SK-N-SH (cell line): ENCODE measurements around the gene HSPG2. TPM values are rescaled to one million over a fixed set of nuclear protein-coding genes. Genes with fewer than 3 reads are reported as not detected.

Experiments used
- CTCF ChIA-PET: fragments of 300-600, 350-600 bp; formaldehyde crosslinking; extraction: SDS; loops from one replicate; lab custom pipeline; 2021; lab: Yijun Ruan, JAX
- POLR2A ChIA-PET: fragments of 350-600 bp; sonication (Branson Sonifier 250); formaldehyde crosslinking; extraction: SDS; loops from one replicate; lab custom pipeline; 2020; ENCODE audit warnings: antibody characterized with exemption, inconsistent platforms; lab: Yijun Ruan, JAX
- DNase-seq: peaks from one replicate; pipeline ENCODE4 v3.0.0; 2012
- H2AFZ ChIP-seq: fragments of 200-600 bp; sonication (generic); 2 replicates; pipeline ENCODE4 v1.8.1; 2016; ENCODE audit warnings: antibody characterized with exemption, mild to moderate bottlenecking, low read depth
- H3F3A ChIP-seq: fragments of 200-600 bp; sonication (generic); replicated peaks from 2 replicates; pipeline ENCODE3; 2016; ENCODE audit warnings: antibody characterized with exemption, mild to moderate bottlenecking; ENCODE audit not compliant: insufficient read depth
- H3K27ac ChIP-seq, 2 experiments: fragments of 200-500 bp in 1 of 2; fragments of 200-600 bp in 1 of 2; sonication (Bioruptor generic) in 1 of 2; sonication (generic), shearing (Covaris generic) in 1 of 2; 2 replicates each; pipeline versions ENCODE4 v1.5.1 to v1.6.1; 2014 to 2016; ENCODE audit warnings: low read depth in 2 of 2, inconsistent platforms in 1 of 2, low read length in 1 of 2, mild to moderate bottlenecking in 1 of 2, mixed read lengths in 1 of 2
- H3K27me3 ChIP-seq: fragments of 200-600 bp; sonication (generic), shearing (Covaris generic); 2 replicates; pipeline ENCODE4 v1.6.1; 2016; ENCODE audit warnings: mixed run types; ENCODE audit not compliant: insufficient read depth
- H3K36me3 ChIP-seq, 2 experiments: fragments of 200-500 bp in 1 of 2; fragments of 200-600 bp in 1 of 2; sonication (Bioruptor generic) in 1 of 2; sonication (generic) in 1 of 2; replicated peaks in 1 of 2; 2 replicates each; pipeline versions ENCODE3 to v1.5.1; 2014 to 2016; ENCODE audit warnings: low read length in 1 of 2, mild to moderate bottlenecking in 1 of 2; ENCODE audit not compliant: insufficient read depth in 2 of 2, control insufficient read depth in 1 of 2
- H3K4me1 ChIP-seq, 2 experiments: fragments of 200-500 bp in 1 of 2; fragments of 200-600 bp in 1 of 2; sonication (Bioruptor generic) in 1 of 2; sonication (generic), shearing (Covaris generic) in 1 of 2; 2 replicates each; pipeline versions ENCODE4 v1.5.1 to v1.6.1; 2014 to 2016; ENCODE audit warnings: low read depth in 1 of 2, low read length in 1 of 2, mixed run types in 1 of 2; ENCODE audit not compliant: insufficient read depth in 2 of 2, control insufficient read depth in 1 of 2
- H3K4me2 ChIP-seq: fragments of 200-600 bp; sonication (generic), shearing (Covaris generic); 2 replicates; pipeline ENCODE4 v1.6.1; 2017; ENCODE audit warnings: mixed run types
- H3K4me3 ChIP-seq, 2 experiments: fragments of 200-500 bp in 1 of 2; fragments of 200-600 bp in 1 of 2; sonication (Bioruptor generic) in 1 of 2; sonication (generic), shearing (Covaris generic) in 1 of 2; 2 replicates each; pipeline versions ENCODE4 v1.5.1 to v1.8.1; 2014 to 2016; ENCODE audit warnings: low read depth in 2 of 2, inconsistent platforms in 1 of 2, low read length in 1 of 2, mild to moderate bottlenecking in 1 of 2, mixed read lengths in 1 of 2, moderate library complexity in 1 of 2
- H3K79me2 ChIP-seq: fragments of 200-600 bp; sonication (generic); 2 replicates; pipeline ENCODE4 v1.8.1; 2017; ENCODE audit warnings: mild to moderate bottlenecking; ENCODE audit not compliant: insufficient read depth
- H3K9ac ChIP-seq: fragments of 200-600 bp; sonication (generic); 2 replicates; pipeline ENCODE4 v1.6.1; 2017; ENCODE audit warnings: mixed run types
- H3K9me2 ChIP-seq: fragments of 200-600 bp; sonication (generic); 2 replicates; pipeline ENCODE4 v1.6.1; 2017; ENCODE audit warnings: mixed run types
- H3K9me3 ChIP-seq: fragments of 200-600 bp; sonication (generic); 2 replicates; pipeline ENCODE4 v1.6.1; 2017; ENCODE audit warnings: mixed run types, mild to moderate bottlenecking, moderate library complexity
- H4K20me1 ChIP-seq: fragments of 200-600 bp; sonication (generic); 2 replicates; pipeline ENCODE4 v1.6.1; 2017; ENCODE audit warnings: mild to moderate bottlenecking, mixed run types; ENCODE audit not compliant: insufficient read depth
- CHD2 ChIP-seq: fragments of 150-350 bp; IDR thresholded peaks from 2 replicates; pipeline ENCODE4 v1.6.1; 2018; ENCODE audit warnings: low read length; ENCODE audit not compliant: partially characterized antibody
- ELF1 ChIP-seq: IDR thresholded peaks from 2 replicates; pipeline ENCODE4 v1.4.0; 2012
- FOXJ3 ChIP-seq: sonication (generic); formaldehyde crosslinking; IDR thresholded peaks from 2 replicates; pipeline ENCODE4 v1.5.1; 2020; ENCODE audit warnings: mild to moderate bottlenecking, missing genetic modification reagents
- FOXM1 ChIP-seq: IDR thresholded peaks from 2 replicates; pipeline ENCODE4 v1.4.0; 2012; ENCODE audit warnings: low read depth, mild to moderate bottlenecking
- GATA2 ChIP-seq: sonication (generic); formaldehyde crosslinking; IDR thresholded peaks from 2 replicates; pipeline ENCODE4 v1.5.0; 2020; ENCODE audit warnings: mild to moderate bottlenecking, missing genetic modification reagents
- JUND ChIP-seq: IDR thresholded peaks from 2 replicates; pipeline ENCODE4 v1.4.0; 2012
- MXI1 ChIP-seq: IDR thresholded peaks from 2 replicates; pipeline ENCODE4 v1.6.1; 2012; ENCODE audit warnings: mild to moderate bottlenecking, low read depth, low read length, improper control_type of control experiment
- NRF1 ChIP-seq: IDR thresholded peaks from 2 replicates; pipeline ENCODE4 v1.6.1; 2012; ENCODE audit warnings: low read depth, mild to moderate bottlenecking, low read length
- PBX3 ChIP-seq: IDR thresholded peaks from 2 replicates; pipeline ENCODE4; 2012
- POLR2AphosphoS5 ChIP-seq: IDR thresholded peaks from 2 replicates; pipeline ENCODE4 v1.6.1; 2012; ENCODE audit warnings: low read depth, low read length
- RAD21 ChIP-seq: IDR thresholded peaks from 2 replicates; pipeline ENCODE4 v1.6.1; 2012; ENCODE audit warnings: mild to moderate bottlenecking, low read length
- RCOR1 ChIP-seq: fragments of 150-350 bp; IDR thresholded peaks from 2 replicates; pipeline ENCODE4 v1.6.1; 2017; ENCODE audit warnings: antibody characterized with exemption, low read length
- RXRA ChIP-seq: IDR thresholded peaks from 2 replicates; pipeline ENCODE4 v1.4.0; 2012; ENCODE audit warnings: low read depth, mild to moderate bottlenecking, borderline replicate concordance
- SIN3A ChIP-seq: IDR thresholded peaks from 2 replicates; pipeline ENCODE4 v1.6.1; 2012; ENCODE audit warnings: low read depth, mild to moderate bottlenecking, low read length, moderate library complexity, borderline replicate concordance
- SMC3 ChIP-seq: IDR thresholded peaks from 2 replicates; pipeline ENCODE4 v1.6.1; 2012; ENCODE audit warnings: low read depth, low read length, improper control_type of control experiment
- TAF1 ChIP-seq: IDR thresholded peaks from 2 replicates; pipeline ENCODE4 v1.6.1; 2012; ENCODE audit warnings: low read depth, mild to moderate bottlenecking, low read length, moderate library complexity, borderline replicate concordance
- TCF12 ChIP-seq: IDR thresholded peaks from 2 replicates; pipeline ENCODE4 v1.4.0; 2012
- TEAD4 ChIP-seq: IDR thresholded peaks from 2 replicates; pipeline ENCODE4 v1.4.0; 2012; ENCODE audit warnings: mild to moderate bottlenecking, borderline replicate concordance; ENCODE audit not compliant: insufficient read depth
- USF1 ChIP-seq: IDR thresholded peaks from 2 replicates; pipeline ENCODE4 v1.4.0; 2012; ENCODE audit warnings: low read depth, borderline replicate concordance
- ZBTB33 ChIP-seq: IDR thresholded peaks from 2 replicates; pipeline ENCODE4 v1.4.0; 2012; ENCODE audit warnings: low read depth, borderline replicate concordance
- WGBS: methylation state at CpG from one replicate; pipeline ENCODE4 v1.1.6; 2017; ENCODE audit warnings: low lambda C conversion rate; 5-methylcytosine and 5-hydroxymethylcytosine counted together
- polyA plus RNA-seq, 3 experiments: library from polyadenylated mRNA; depleted of rRNA; stranded (reverse); fragments of >200 nt; gene quantifications; 2 replicates each; pipeline ENCODE4 v1.2.3, GENCODE V29; 2012
- TF ChIP-seq, protein P1 (sequence below): IDR thresholded peaks from 2 replicates; pipeline ENCODE4 v1.4.0; 2012; ENCODE audit warnings: low read depth

The HSPG2 gene
- polyA plus RNA-seq, 1 of the 3 experiments (the other 2 are of a cell fraction), result 28.9 TPM

GRCh38 chr1:21884456-21885235, 52.5 kb downstream of the HSPG2 start:
- Histone ChIP-seq H3K27ac (no peak overlapping the region), H4K20me1 (no peaks in the 10 kb centered on the region), H2AFZ (no peak overlapping the region), H3K4me2 (no peak overlapping the region), H3K9ac (no peak overlapping the region), H3K9me2 (no peaks in the 10 kb centered on the region), H3K9me3 (no peaks in the 10 kb centered on the region), H3K27me3 (no peaks in the 10 kb centered on the region), H3K4me3 (no peak overlapping the region), H3K36me3 (peaks cover 8 to 26% of the 10 kb centered on the region in 2 experiments), H3K79me2 (no peaks in the 10 kb centered on the region), H3F3A (no peaks in the 10 kb centered on the region), H3K4me1 (no peaks in the 10 kb centered on the region)
- WGBS, result 94% methylated on average over 21 of the region's 36 CpGs
- TF ChIP-seq RXRA (no peak), ELF1 (no peak), RCOR1 (no peak), GATA2 (CRISPR knock-in tag) (no peak), TCF12 (no peak), FOXJ3 (CRISPR knock-in tag) (no peak), PBX3 (no peak), NRF1 (no peak), CHD2 (no peak), SIN3A (no peak), SMC3 (no peak), JUND (no peak), POLR2AphosphoS5 (no peak)
- ChIA-PET POLR2A (no interaction called here), CTCF (no interaction called here)
- DNase-seq, result no peak

DNA sequence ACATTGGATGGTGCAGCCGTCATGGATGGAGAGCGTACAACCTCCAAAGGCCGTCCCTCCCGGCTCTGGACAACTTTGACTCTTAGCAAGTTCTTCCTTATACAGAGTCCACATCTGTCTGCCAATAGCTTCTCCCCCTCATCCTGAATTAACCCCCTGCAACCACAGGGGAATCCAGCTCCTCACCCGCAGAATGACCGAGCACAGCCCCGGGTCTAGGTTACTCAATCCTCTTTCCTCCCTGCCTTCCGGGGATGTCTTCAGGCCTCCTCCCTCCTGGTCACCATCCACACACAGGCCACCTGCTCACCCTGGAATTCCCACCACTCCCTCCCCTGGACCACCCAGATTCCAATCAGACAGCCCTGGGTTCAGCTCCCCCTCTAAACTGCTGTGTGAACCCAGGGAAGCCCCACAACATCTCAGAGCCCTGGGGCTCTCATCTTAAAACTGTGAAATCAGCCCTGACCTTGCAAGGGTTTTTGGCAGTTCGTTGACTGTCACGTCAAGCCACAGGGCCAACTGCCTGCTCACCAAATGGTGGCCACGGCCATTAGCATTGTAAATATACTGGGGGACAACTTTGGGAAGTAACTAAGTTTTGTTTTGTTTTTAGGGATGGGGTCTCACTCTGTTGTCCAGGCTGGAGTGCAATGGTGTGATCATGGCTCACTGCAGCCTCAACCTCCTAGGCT, 54.2 kb downstream of the HSPG2 start:
- no peaks in the 10 kb centered on the region for H3K4me1 ChIP-seq
- H4K20me1 ChIP-seq, result no peaks in the 10 kb centered on the region
- ChIA-PET CTCF (interaction anchor here (1.2 to 1.8 kb wide), 3 partner anchors 8 to 39 kb away, joined by 3 to 6 read pairs (median 4); no protein-coding TSS in a partner anchor), POLR2A (interaction anchor here (1.0 kb wide), 1 partner anchor 11 kb away, joined by 3 read pairs; no protein-coding TSS in a partner anchor)
- H2AFZ ChIP-seq, result no peak overlapping the region
- H3F3A ChIP-seq, result no peaks in the 10 kb centered on the region
- H3K36me3 ChIP-seq, result peaks cover 0 to 29% of the 10 kb centered on the region in 2 experiments
- H3K9ac ChIP-seq, result no peak overlapping the region
- 97% methylated on average over 11 of the region's 11 CpGs for WGBS
- H3K4me3 ChIP-seq, result no peak overlapping the region
- H3K27me3 ChIP-seq, result no peaks in the 10 kb centered on the region
- H3K27ac ChIP-seq, result no peak overlapping the region
- no peaks in the 10 kb centered on the region for H3K9me2 ChIP-seq
- H3K4me2 ChIP-seq, result no peak overlapping the region
- no peaks in the 10 kb centered on the region for H3K9me3 ChIP-seq
- H3K79me2 ChIP-seq, result no peaks in the 10 kb centered on the region
- DNase-seq, result no peak
- TF ChIP-seq MXI1 (no peak), PBX3 (no peak), FOXM1 (no peak), TEAD4 (no peak), POLR2AphosphoS5 (no peak), USF1 (no peak), RXRA (no peak), NRF1 (no peak), RAD21 (no peak), GATA2 (CRISPR knock-in tag) (no peak), RCOR1 (no peak), CHD2 (no peak), ELF1 (no peak), ZBTB33 (no peak), JUND (no peak), TAF1 (no peak)
- TF ChIP-seq, protein P1, sequence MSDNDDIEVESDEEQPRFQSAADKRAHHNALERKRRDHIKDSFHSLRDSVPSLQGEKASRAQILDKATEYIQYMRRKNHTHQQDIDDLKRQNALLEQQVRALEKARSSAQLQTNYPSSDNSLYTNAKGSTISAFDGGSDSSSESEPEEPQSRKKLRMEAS, result no peak
